ENCODE data around the gene PRSS8. TPM values are rescaled to one million over a fixed set of nuclear protein-coding genes. Genes with fewer than 3 reads are reported as not detected.

PRSS8 gene
- total RNA-seq, 1 experiment from 2014 or later = 42.6 TPM

GRCh38 chr16:31149894-31150890, 14.7 kb upstream of the PRSS8 start, which contains the start of gene PRSS36:
Gene PRSS36, minus strand, starts transcription at chr16:31150066. Its CDS starts 31 bp downstream, at chr16:31150035.
- Histone ChIP-seq H3K9me2 (ENCODE audit: insufficient read depth) (no peaks in the 10 kb centered on the region), H3K27me3 (ENCODE audit: insufficient read depth, low read length) (no peaks in the 10 kb centered on the region), H3K27ac (ENCODE audit: low read depth, low read length) (no peak within 1 kb of the TSS), H3K9me3 (ENCODE audit: control insufficient read depth in 1 of 2, insufficient read depth in 1 of 2, low read depth in 1 of 2, low read length in 2 of 2) (no peaks in the 10 kb centered on the region), H3K4me2 (ENCODE audit: low read length) (no peak within 1 kb of the TSS), H3K4me1 (ENCODE audit: control insufficient read depth in 1 of 2, insufficient read depth in 2 of 2, low read length in 2 of 2) (peaks cover 14 to 29% of the 10 kb centered on the region in 2 experiments; a peak in 3 of 4 replicates), H2AFZ (ENCODE audit: low read depth, low read length, poor library complexity, severe bottlenecking) (no peak within 1 kb of the TSS), H3K9ac (ENCODE audit: low read length) (no peak within 1 kb of the TSS), H3K79me2 (ENCODE audit: insufficient read depth, low read length) (no peaks in the 10 kb centered on the region), H3K36me3 (ENCODE audit: control insufficient read depth in 1 of 2, insufficient read depth in 2 of 2, low read length in 2 of 2) (no peaks in the 10 kb centered on the region), H4K20me1 (ENCODE audit: insufficient read depth) (no peaks in the 10 kb centered on the region), H3K4me3 (replicated peaks in 1 of 2; ENCODE audit: low read depth in 1 of 2, low read length in 2 of 2) (no peak within 1 kb of the TSS)
- POLR2A ChIA-PET = no interaction called here
- ATAC-seq (no peak), DNase-seq (ENCODE audit: low read depth, low spot score) (no peak)
- no TSS peak for BruUV-seq (replicated peaks)
- CTCF ChIA-PET = no interaction called here
- TF ChIP-seq EGR1 (IDR thresholded peaks at IDR 0.05; ENCODE audit: low read depth) = no peak
- no peak for TF ChIP-seq REST (IDR thresholded peaks at IDR 0.05; ENCODE audit: low read depth)
- no peak for TF ChIP-seq MAX (IDR thresholded peaks at IDR 0.05)
- no peak for TF ChIP-seq ZFX (IDR thresholded peaks at IDR 0.05)
- no peak for TF ChIP-seq CBX3 (IDR thresholded peaks at IDR 0.05; ENCODE audit: low read depth)
- TF ChIP-seq ATF3 (IDR thresholded peaks at IDR 0.05) = no peak
- no peak for TF ChIP-seq CEBPB (IDR thresholded peaks at IDR 0.05; ENCODE audit: low read depth)
- TF ChIP-seq POLR2AphosphoS5 (IDR thresholded peaks at IDR 0.05; ENCODE audit: low read depth, low read length) = no peak
- intact Hi-C loops (cut with micrococcal nuclease) = no loop called here
- RAD21 ChIA-PET (ENCODE audit: low non-redundant PET in 1 of 2, low total read pairs in 2 of 2, uncharacterized antibody in 2 of 2, unreplicated experiment in 2 of 2) = no interaction called here

Data from HCT116 (cell line).